Fibroblast of the aortic adventitia (primary cell): ENCODE measurements around the gene USF1. TPM values are rescaled to one million over a fixed set of nuclear protein-coding genes. Genes with fewer than 3 reads are reported as not detected.
"Not testable (repeated sequence)": the region's sequence is repeated elsewhere in the genome, so short reads cannot be mapped to it uniquely, and the experiment has no call there.

Source experiments
- DNase-seq: peaks from one replicate; pipeline ENCODE4 v3.0.0-alpha.2; 2010; ENCODE audit warnings: low read depth
- H3K4me3 ChIP-seq: 2 replicates; pipeline ENCODE4 v1.5.1; 2011; ENCODE audit warnings: low read depth, mild to moderate bottlenecking, control low read depth, low read length, moderate library complexity
- total RNA-seq: library from RNA; depleted of rRNA; stranded (reverse); fragments of >200 nt; gene quantifications from 2 replicates; pipeline ENCODE4 v1.2.3, GENCODE V29; 2012; ENCODE audit warnings: low replicate concordance
- TF ChIP-seq, protein P1 (sequence below): IDR thresholded peaks from 2 replicates; pipeline ENCODE4 v1.5.1; 2011; ENCODE audit warnings: mild to moderate bottlenecking, low read length, control low read depth, inconsistent platforms; ENCODE audit not compliant: insufficient read depth

The USF1 gene
- total RNA-seq, 1 donor: 36.2 TPM

- TF ChIP-seq, protein P1, sequence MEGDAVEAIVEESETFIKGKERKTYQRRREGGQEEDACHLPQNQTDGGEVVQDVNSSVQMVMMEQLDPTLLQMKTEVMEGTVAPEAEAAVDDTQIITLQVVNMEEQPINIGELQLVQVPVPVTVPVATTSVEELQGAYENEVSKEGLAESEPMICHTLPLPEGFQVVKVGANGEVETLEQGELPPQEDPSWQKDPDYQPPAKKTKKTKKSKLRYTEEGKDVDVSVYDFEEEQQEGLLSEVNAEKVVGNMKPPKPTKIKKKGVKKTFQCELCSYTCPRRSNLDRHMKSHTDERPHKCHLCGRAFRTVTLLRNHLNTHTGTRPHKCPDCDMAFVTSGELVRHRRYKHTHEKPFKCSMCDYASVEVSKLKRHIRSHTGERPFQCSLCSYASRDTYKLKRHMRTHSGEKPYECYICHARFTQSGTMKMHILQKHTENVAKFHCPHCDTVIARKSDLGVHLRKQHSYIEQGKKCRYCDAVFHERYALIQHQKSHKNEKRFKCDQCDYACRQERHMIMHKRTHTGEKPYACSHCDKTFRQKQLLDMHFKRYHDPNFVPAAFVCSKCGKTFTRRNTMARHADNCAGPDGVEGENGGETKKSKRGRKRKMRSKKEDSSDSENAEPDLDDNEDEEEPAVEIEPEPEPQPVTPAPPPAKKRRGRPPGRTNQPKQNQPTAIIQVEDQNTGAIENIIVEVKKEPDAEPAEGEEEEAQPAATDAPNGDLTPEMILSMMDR: no peak
- no peak overlapping the region for H3K4me3 ChIP-seq
- no peak for DNase-seq
Observed at GRCh38 chr1:161021970-161022353, 23.8 kb downstream of the USF1 start.

DNA sequence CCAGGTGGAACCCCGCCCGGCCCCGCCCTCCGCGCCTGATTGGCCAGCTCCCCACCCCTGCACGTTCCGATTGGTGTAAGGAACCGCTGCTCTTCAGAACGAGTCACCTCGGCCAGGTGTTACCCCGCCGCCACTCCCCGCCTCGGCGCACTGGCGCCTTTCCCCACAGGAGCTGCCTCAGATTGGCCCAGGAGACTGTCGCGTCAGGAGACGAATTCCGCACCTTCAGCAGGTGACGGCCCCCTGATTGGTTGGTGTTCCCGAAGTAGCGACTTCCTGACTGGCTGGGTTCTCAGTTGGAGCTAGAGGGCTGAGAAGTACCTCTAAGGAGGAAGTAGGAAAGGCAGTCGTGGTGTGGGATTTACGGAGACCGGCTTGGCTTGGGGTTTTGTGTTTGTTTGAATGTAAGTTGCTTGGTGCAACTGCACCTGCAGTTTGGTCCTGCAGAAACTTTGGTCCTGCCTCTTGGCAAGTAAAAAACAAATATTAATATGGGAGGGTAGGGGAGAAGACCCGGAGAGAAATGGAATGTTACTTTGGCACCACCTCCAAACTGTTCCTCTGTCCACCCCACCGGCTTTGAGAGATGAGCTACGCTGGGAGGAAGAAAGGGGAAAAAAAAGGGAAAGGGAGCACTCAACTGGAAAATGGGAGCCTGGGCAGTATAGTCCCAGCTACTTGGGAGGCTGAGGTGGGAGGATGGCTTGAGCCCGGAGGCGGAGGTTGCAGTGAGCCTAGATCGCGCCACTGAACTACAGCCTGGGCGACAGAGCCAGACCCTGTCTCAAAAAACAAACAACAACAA lies 24.4 kb downstream of the USF1 start:
- DNase-seq: no peak
- H3K4me3 ChIP-seq: peak overlapping the region; percentile 58
- TF ChIP-seq, protein P1: no peak

DNA sequence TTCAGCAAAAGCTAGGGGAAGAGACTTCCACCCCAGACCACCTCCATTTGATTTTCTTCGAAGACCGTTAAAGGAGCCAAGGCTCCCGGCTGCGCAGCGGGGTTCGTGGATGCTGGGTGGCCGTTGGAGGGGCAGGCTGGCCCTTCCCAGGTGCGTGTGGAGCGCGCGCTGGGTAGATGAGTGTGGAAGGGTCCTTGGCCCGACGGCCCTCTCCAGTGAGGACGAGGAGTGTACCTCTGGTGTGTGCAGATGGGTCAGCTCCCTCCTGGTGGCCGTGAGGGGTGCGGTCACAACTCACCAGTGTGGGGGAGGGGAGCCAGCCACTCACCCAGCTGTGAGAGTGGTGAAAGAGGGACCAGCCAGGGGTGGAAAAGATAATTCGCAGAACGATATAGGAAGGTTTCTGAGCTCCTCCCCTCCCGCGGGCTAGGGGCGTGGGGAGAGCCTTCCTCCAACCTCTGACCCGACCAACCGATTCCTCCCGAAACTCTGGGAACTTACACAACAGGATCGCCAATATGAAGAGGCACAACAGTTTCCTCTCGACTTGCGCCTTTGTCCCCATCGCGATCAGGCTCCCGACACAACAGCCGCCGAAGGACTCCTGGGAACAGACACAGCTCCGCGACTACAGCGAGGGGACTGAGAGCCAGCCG lies 25.1 kb downstream of the USF1 start, which contains the start of gene F11R:
F11R (minus strand) TSS at position 644 of the 656 bp plus-strand sequence; CDS start at position 565, 79 bp downstream.
- DNase-seq: no peak
- peak within 1 kb of the TSS; percentile 58 for H3K4me3 ChIP-seq

DNA sequence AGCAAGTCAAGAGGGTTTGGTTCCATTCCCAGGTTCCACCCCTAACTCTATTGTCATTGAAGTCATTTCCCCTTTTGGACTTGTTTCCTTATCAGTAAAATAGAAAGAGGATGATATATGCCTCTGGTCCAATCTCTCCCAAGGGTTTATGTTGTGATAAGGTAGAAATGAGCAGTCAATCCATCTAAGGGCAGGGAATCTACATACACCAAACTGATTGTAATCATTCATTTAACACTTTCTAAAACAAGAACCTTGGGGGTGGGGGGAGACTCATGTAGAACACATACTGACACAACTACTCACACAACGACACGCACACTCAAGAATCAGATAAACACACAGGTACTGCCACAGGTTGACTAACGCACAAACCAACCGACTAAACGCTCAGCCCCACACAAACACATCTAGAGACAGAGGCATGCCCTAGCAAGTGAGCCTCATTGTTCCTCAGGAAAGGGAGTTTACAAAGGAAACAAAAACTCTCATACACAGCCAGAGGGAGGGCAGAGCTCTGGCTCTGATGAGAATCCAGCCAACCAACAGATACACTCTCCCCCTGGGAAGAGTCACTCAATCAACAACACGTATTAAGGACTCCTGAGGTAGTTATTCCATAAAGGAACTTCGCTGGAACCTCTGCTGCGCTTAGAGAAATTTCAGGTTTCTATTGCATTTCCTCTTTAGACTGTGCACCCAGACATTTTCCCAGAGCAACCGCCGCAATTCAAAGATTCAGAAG lies 25.9 kb downstream of the USF1 start:
- H3K4me3 ChIP-seq: peak overlapping the region; percentile 58
- TF ChIP-seq, protein P1: no peak
- no peak for DNase-seq

More for the DNA sequence above, 25.1 kb downstream of the USF1 start, which contains the start of gene F11R:
- TF ChIP-seq, protein P1: no peak

GRCh38 chr1:161019111-161019660 lies 26.6 kb downstream of the USF1 start:
- DNase-seq, H3K4me3 ChIP-seq: not testable (repeated sequence)

DNA sequence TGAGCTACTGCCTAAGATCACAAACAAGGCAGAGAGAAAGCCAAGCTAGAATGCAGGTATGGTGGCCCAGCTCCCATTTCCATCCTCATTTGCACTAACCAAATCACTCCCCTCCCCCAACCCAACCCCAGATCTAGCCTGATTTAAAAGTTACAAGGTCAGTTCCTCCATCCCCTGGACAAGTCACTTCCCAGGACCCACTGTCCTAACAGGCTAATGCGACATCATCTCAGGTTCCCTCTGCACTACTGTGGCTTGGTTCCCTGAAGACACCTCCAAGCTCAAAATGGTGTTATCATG lies 27.2 kb downstream of the USF1 start:
- TF ChIP-seq, protein P1: no peak
- H3K4me3 ChIP-seq: no peak overlapping the region
- DNase-seq: no peak
